ENCODE results near the gene NARF. TPM values are rescaled to one million over a fixed set of nuclear protein-coding genes. Genes with fewer than 3 reads are reported as not detected.

Gene NARF
- total RNA-seq, 1 donor from 2014 or later, result 40.0 TPM

DNA sequence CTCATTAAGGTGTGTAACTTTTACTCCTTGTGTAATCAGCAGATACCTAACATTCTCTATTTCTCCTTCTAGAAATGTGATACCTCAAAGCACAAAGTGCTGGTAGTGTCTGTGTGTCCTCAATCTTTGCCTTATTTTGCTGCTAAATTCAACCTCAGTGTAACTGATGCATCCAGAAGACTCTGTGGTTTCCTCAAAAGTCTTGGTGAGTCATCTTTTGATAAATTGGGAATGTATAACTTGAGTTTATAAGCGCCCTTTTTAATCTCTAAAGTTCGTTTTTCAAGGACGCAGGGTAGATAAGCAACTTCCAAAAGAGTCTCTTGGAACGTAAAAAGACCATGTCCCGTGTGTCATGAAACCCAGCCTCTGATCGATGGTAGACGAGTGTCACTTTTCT is 10.2 kb downstream of the NARF start:
- FAIRE-seq, result no peak

DNA sequence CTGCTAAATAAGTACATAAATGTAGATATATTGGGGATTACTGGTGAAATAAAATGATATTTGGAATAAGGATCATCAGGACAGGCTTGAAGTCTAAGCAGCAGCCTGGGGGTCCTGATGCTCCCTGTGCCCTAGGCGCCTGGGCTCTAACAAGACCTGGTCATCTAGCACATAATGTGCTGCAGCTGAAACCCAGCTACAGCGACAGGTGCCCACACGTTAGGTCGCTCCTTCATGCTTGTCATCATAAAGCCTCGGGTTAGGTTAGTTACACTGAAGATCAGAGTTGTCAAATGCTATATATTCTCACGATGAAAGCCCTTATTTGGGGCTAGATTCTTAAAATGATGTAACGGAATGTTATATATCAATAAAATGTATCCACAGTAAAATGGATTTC is 11.5 kb downstream of the NARF start:
- Histone ChIP-seq H3K4me3 (ENCODE audit: low read depth, low read length) (no peak overlapping the region), H3K36me3 (ENCODE audit: control insufficient read depth, insufficient read depth, low read length) (peaks cover 17% of the 10 kb centered on the region), H3K27me3 (ENCODE audit: control insufficient read depth, insufficient read depth, low read length) (no peaks in the 10 kb centered on the region)
- FAIRE-seq (no peak), DNase-seq (ENCODE audit: low read depth) (no peak)
- TF ChIP-seq, protein P1, sequence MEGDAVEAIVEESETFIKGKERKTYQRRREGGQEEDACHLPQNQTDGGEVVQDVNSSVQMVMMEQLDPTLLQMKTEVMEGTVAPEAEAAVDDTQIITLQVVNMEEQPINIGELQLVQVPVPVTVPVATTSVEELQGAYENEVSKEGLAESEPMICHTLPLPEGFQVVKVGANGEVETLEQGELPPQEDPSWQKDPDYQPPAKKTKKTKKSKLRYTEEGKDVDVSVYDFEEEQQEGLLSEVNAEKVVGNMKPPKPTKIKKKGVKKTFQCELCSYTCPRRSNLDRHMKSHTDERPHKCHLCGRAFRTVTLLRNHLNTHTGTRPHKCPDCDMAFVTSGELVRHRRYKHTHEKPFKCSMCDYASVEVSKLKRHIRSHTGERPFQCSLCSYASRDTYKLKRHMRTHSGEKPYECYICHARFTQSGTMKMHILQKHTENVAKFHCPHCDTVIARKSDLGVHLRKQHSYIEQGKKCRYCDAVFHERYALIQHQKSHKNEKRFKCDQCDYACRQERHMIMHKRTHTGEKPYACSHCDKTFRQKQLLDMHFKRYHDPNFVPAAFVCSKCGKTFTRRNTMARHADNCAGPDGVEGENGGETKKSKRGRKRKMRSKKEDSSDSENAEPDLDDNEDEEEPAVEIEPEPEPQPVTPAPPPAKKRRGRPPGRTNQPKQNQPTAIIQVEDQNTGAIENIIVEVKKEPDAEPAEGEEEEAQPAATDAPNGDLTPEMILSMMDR (IDR thresholded peaks at IDR 0.05; ENCODE audit: insufficient read depth, low read length, severe bottlenecking), result no peak

More for the DNA sequence above, 10.2 kb downstream of the NARF start:
- H3K27me3 ChIP-seq (ENCODE audit: control insufficient read depth, insufficient read depth, low read length), result no peaks in the 10 kb centered on the region
- DNase-seq (ENCODE audit: low read depth), result no peak
- peaks cover 23% of the 10 kb centered on the region for H3K36me3 ChIP-seq (ENCODE audit: control insufficient read depth, insufficient read depth, low read length)
- H3K4me3 ChIP-seq (ENCODE audit: low read depth, low read length), result no peak overlapping the region
- TF ChIP-seq, protein P1 (IDR thresholded peaks at IDR 0.05; ENCODE audit: insufficient read depth, low read length, severe bottlenecking), result no peak

DNA sequence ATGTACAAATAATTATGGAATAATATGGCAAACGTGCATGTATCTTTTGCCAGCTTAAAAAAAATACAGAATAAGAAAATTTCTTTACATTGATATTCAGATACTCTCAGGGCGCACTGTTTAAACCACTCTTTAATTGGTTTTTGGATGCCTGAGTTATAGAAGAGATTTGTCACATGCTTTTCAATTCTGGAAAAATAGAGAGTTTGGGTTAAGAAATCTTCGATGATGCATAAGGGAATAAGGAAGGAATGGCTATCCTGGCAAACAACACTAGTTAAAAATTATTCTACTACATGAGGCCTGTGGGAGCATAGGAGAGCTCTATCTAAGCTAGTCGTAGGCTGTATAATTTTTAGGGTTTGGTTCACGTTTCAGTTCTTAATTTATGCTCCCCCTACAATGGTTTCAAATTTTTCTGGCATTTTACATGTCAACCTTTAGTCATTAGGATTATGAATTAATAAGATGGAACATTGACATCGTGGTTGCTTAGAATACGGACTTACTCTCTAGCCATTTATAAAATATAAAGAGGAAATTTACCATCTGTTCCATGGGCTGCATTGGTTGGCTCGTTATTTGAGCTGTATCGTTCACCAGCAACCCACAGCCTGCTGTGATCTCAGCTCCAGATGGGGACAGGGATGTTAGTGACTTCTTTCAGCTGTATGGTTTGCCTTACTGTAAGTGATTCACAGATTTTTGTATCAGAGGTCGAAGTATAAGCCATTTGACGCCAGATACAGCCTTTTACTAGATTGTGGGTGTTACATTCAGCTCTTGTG is 15.9 kb downstream of the NARF start:
- Histone ChIP-seq H3K4me3 (ENCODE audit: low read depth, low read length) (no peak overlapping the region), H3K27me3 (ENCODE audit: control insufficient read depth, insufficient read depth, low read length) (no peaks in the 10 kb centered on the region), H3K36me3 (ENCODE audit: control insufficient read depth, insufficient read depth, low read length) (peaks cover 15% of the 10 kb centered on the region)
- TF ChIP-seq, protein P1 (IDR thresholded peaks at IDR 0.05; ENCODE audit: insufficient read depth, low read length, severe bottlenecking), result no peak
- FAIRE-seq (no peak), DNase-seq (ENCODE audit: low read depth) (no peak)

DNA sequence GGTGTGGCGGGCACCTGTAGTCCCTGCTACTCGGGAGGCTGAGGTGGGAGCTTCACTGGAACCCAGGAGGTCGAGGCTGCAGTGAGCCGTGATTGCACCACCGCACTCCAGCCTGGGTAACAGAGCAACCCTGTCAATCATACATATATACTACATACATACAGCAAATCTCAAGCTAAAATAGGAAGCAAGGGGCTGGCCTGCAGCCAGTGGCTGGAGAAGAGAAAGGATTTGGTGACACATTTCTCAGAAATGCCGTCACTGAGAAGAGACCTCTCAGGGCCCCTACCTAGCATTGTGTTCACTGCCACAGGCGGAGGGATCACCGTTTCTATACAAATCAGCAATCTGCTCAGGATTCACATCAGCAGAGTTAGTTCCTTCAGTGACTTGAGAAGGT is 16.9 kb downstream of the NARF start:
- no peak for DNase-seq (ENCODE audit: low read depth)
- H3K4me3 ChIP-seq (ENCODE audit: low read depth, low read length), result no peak overlapping the region
- TF ChIP-seq, protein P1 (IDR thresholded peaks at IDR 0.05; ENCODE audit: insufficient read depth, low read length, severe bottlenecking), result no peak
- H3K27me3 ChIP-seq (ENCODE audit: control insufficient read depth, insufficient read depth, low read length), result no peaks in the 10 kb centered on the region
- peaks cover 20% of the 10 kb centered on the region for H3K36me3 ChIP-seq (ENCODE audit: control insufficient read depth, insufficient read depth, low read length)
- no peak for FAIRE-seq

DNA sequence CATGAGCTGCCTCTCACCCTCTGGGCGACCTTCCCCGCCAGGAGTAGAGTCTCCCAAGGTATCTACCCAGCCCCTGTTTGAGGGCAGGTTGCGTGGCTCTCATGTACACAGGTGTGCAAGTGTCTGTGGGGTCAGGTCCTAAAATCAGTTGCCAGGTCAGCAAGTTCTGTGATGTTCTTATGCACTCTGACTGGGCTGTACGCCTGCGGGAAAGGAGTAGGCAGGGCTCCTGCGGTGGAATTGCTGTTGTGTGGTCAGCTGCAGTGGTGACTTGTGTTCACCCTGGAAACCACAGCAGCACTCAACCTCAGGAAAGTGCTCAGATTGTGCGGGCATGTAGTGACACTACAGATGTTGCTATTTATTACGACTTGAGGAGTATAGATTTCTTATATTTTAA is 19.4 kb downstream of the NARF start:
- TF ChIP-seq, protein P1 (IDR thresholded peaks at IDR 0.05; ENCODE audit: insufficient read depth, low read length, severe bottlenecking), result no peak
- H3K4me3 ChIP-seq (ENCODE audit: low read depth, low read length), result no peak overlapping the region
- FAIRE-seq (no peak), DNase-seq (ENCODE audit: low read depth) (no peak)
- no peaks in the 10 kb centered on the region for H3K27me3 ChIP-seq (ENCODE audit: control insufficient read depth, insufficient read depth, low read length)
- peaks cover 23% of the 10 kb centered on the region for H3K36me3 ChIP-seq (ENCODE audit: control insufficient read depth, insufficient read depth, low read length)

DNA sequence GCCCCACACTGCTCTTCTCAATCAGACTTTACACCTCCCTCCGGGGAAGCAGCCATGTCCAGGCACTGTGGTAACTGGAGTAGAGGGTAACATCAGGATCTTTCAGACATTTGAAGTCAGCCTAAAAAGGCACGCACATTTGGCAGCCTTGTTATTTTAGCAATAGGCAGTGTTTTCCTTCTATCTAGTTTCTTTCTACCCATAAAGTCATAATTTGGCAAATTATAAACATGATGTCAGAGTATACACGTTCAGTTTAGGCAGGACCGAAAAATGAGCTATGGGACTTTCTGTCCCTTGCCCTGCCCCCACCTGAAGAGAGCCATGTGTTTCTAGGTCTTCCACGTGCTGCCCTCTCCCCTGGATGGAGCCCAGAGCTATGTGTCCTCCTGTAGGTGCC is 21.1 kb downstream of the NARF start:
- no peaks in the 10 kb centered on the region for H3K27me3 ChIP-seq (ENCODE audit: control insufficient read depth, insufficient read depth, low read length)
- FAIRE-seq (no peak), DNase-seq (ENCODE audit: low read depth) (no peak)
- H3K4me3 ChIP-seq (ENCODE audit: low read depth, low read length), result no peak overlapping the region
- H3K36me3 ChIP-seq (ENCODE audit: control insufficient read depth, insufficient read depth, low read length), result peaks cover 31% of the 10 kb centered on the region
- TF ChIP-seq, protein P1 (IDR thresholded peaks at IDR 0.05; ENCODE audit: insufficient read depth, low read length, severe bottlenecking), result no peak
